Nephron (organoid): ENCODE measurements around the gene LDAH.

Experiments
- H3K27ac Mint-ChIP-seq, 3 experiments: 2 replicates each; pipeline ENCODE4 v1.8.0; 2020; ENCODE audit warnings: mixed read lengths in 3 of 3, mild to moderate bottlenecking in 2 of 3, moderate library complexity in 1 of 3
- H3K27me3 Mint-ChIP-seq: 2 replicates; pipeline ENCODE4 v1.8.0; 2021; ENCODE audit warnings: low read depth, mild to moderate bottlenecking, moderate library complexity, mixed read lengths
- H3K36me3 Mint-ChIP-seq: 2 replicates; pipeline ENCODE4 v1.8.0; 2020; ENCODE audit warnings: low read depth, mixed read lengths
- H3K4me1 Mint-ChIP-seq: 2 replicates; pipeline ENCODE4 v1.8.0; 2020; ENCODE audit warnings: mixed read lengths
- H3K4me3 Mint-ChIP-seq, 3 experiments: 2 replicates each; pipeline ENCODE4 v1.8.0; 2020; ENCODE audit warnings: mild to moderate bottlenecking in 3 of 3, mixed read lengths in 3 of 3, moderate library complexity in 2 of 3
- H3K9me3 Mint-ChIP-seq: 2 replicates; pipeline ENCODE4 v1.8.0; 2020; ENCODE audit warnings: mixed read lengths
- TF ChIP-seq, protein P1 (sequence below), 3 experiments: fragments of 200-600 bp; sonication (generic); IDR thresholded peaks; one replicate each; pipeline ENCODE4 v1.5.0; 2021; ENCODE audit warnings: antibody characterized with exemption in 3 of 3; ENCODE audit not compliant: unreplicated experiment in 3 of 3

Gene LDAH

DNA sequence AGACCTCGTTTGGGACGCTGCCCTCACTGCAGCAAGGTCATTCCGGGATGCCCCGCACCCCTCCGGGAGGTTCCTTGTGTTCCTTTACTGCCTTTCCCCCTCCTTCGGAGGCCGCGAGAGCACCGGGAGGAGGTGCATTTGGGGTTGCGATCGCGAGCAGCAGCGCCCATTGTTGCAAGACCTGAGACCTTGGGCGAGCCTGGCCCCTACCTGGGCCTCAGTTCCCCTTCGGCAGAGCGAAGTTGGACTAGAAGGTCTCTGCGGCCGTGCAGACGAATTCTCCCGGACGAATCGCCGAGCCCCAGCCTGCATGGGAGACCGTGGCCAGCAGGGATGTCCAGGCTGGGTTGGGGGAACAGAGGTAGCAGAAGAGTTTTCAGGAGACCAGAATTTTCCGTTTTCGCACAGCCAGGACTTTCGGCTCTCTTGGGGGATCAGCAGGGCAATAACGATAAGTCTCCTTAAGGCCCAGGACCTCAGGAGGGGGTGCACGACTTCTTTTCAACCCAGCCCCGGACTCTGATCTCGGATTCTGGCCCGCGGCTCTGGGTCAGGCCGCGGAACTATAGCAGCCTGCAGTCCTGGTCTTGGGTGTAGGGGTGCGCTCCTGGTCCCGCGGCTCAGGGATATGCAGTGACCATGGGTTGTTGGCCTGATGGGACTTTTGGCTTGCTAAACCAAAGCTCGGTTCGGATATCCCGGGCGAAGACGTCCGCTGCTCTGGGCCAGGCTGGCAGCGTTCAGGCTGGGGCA lies 153.2 kb downstream of the LDAH start:
- Mint-ChIP-seq H3K4me1 (peaks cover 17% of the 10 kb centered on the region), H3K9me3 (no peaks in the 10 kb centered on the region), H3K36me3 (no peaks in the 10 kb centered on the region), H3K4me3 (peak overlapping the region; percentile 34 to 58 (median 53)), H3K27ac (no peak overlapping the region), H3K27me3 (peaks cover 96% of the 10 kb centered on the region)
- TF ChIP-seq, protein P1, sequence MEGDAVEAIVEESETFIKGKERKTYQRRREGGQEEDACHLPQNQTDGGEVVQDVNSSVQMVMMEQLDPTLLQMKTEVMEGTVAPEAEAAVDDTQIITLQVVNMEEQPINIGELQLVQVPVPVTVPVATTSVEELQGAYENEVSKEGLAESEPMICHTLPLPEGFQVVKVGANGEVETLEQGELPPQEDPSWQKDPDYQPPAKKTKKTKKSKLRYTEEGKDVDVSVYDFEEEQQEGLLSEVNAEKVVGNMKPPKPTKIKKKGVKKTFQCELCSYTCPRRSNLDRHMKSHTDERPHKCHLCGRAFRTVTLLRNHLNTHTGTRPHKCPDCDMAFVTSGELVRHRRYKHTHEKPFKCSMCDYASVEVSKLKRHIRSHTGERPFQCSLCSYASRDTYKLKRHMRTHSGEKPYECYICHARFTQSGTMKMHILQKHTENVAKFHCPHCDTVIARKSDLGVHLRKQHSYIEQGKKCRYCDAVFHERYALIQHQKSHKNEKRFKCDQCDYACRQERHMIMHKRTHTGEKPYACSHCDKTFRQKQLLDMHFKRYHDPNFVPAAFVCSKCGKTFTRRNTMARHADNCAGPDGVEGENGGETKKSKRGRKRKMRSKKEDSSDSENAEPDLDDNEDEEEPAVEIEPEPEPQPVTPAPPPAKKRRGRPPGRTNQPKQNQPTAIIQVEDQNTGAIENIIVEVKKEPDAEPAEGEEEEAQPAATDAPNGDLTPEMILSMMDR (IDR thresholded peaks at IDR 0.05; ENCODE audit: unreplicated experiment in 3 of 3), result no peak

DNA sequence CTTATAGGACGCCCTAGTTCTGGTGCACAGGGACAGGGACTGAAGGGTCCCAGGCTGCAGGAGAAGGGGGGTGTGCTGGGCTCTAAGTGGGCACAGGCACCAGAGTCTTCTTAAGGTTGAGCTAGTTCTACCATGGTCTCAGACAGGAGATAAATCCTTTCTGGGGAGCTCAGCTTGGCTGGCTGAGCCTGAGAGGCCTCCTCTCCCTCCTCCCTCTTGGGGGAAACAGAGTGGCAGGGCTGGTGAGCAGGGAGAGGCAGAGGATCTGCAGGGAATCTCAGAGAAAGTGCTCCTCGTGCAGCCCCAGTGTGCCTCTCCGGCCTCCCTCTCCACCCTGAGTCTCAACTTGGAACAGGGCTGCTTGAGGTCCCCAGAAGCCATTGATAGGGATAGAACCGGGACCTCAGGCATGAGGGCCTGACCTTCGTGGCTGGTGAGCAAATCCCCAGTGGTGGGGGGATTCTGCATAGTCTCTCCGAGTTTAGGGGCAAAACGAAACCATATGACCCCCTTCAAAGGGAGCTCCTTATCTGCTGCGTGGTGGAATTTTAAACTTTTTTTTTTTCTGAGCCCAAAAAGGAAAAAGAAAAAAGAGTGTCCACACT lies 153.9 kb downstream of the LDAH start:
- H3K9me3 Mint-ChIP-seq, result no peaks in the 10 kb centered on the region
- no peak overlapping the region for H3K27ac Mint-ChIP-seq
- TF ChIP-seq, protein P1 (IDR thresholded peaks at IDR 0.05; ENCODE audit: unreplicated experiment in 3 of 3), result no peak
- H3K4me1 Mint-ChIP-seq, result peaks cover 14% of the 10 kb centered on the region
- peak overlapping the region; percentile 34 to 58 (median 46) for H3K4me3 Mint-ChIP-seq
- H3K27me3 Mint-ChIP-seq, result peaks cover 96% of the 10 kb centered on the region
- no peaks in the 10 kb centered on the region for H3K36me3 Mint-ChIP-seq

DNA sequence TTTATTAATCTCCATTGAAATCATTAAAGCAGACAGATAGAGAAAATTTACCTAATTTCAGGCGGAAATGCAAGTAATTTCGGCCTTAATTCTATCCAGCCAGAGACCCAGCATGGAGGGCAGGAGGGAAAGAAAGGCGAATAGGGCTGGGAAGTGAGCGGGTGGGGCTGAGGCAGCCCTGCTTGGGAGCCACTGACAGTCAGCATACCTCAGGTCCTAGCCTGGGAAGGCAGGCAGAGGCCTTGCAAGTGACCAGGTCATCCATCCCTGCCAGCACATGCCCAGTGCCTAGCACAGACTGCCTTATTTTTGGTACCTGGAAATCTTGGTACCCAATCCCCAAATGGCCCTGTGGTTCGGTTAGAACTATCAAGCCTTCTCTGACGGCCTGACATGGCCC lies 154.4 kb downstream of the LDAH start:
- no peaks in the 10 kb centered on the region for H3K9me3 Mint-ChIP-seq
- TF ChIP-seq, protein P1 (IDR thresholded peaks at IDR 0.05; ENCODE audit: unreplicated experiment in 3 of 3), result no peak
- H3K36me3 Mint-ChIP-seq, result no peaks in the 10 kb centered on the region
- no peak overlapping the region for H3K27ac Mint-ChIP-seq
- H3K4me1 Mint-ChIP-seq, result peaks cover 14% of the 10 kb centered on the region
- peaks cover 96% of the 10 kb centered on the region for H3K27me3 Mint-ChIP-seq
- H3K4me3 Mint-ChIP-seq, result peak overlapping the region; percentile 57 to 81 (median 71)

DNA sequence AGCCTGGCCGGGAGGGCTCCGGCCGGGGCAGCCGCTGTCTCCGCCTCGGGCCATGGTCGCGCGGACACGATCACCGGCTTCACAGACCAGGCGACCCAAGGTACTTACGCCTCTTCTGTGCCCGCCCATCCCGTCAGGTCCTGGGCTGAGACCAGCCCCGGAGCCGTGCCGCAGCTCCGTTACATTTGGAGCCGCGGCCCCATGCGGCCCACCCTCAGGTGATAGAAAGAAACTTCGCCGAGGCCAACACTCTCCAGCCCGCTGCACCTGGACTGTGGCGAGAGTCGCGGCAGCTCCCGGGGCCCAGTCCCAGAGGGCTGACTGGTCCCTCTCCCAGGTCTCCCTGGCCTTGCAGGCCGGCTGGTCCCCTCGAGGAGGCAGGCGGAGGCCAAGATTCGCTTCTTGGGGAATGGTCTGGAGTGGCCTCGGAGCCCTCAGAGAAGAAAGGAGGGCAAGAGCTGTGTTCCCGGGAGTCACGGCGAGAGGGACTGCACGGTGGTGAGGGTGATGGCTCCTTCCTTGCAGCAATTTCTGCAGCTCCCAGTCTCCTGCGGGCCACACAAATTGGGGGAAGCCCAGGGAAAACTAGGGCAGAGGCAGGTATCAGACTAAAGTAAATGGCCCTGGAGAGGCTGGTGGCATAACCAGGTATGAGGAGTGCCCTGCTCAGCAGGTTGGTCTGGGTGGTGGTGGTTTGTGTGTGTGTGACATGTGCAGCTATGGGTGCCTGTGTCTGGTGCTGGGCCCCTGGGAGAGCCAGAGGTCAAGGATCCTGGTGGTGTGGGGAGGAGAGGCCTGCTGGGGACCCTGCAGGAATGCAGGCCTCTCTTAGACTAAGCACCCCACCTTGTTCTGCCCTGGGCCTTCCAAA lies 155.1 kb downstream of the LDAH start:
- H3K27ac Mint-ChIP-seq, result no peak overlapping the region

DNA sequence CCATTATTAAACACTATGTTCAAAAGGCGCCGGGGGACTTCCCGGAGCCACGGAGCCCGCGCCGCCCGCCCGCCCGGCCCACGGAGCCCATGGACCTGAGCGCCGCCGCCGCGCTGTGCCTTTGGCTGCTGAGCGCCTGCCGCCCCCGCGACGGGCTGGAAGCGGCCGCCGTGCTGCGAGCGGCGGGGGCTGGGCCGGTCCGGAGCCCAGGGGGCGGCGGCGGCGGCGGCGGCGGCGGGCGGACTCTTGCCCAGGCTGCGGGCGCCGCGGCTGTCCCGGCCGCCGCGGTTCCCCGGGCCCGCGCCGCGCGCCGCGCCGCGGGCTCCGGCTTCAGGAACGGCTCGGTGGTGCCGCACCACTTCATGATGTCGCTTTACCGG lies 155.8 kb downstream of the LDAH start:
- TF ChIP-seq, protein P1 (IDR thresholded peaks at IDR 0.05; ENCODE audit: unreplicated experiment in 3 of 3), result peak in 2 of 3 experiments; percentile 5 to 6
- Mint-ChIP-seq H3K4me1 (peaks cover 12% of the 10 kb centered on the region), H3K36me3 (no peaks in the 10 kb centered on the region), H3K27me3 (peaks cover 96% of the 10 kb centered on the region), H3K4me3 (peak overlapping the region in 1 of 3 experiments; percentile 57), H3K27ac (no peak overlapping the region), H3K9me3 (no peaks in the 10 kb centered on the region)

More for the DNA sequence above, 155.1 kb downstream of the LDAH start:
- H3K36me3 Mint-ChIP-seq, result no peaks in the 10 kb centered on the region
- H3K4me1 Mint-ChIP-seq, result peaks cover 14% of the 10 kb centered on the region
- H3K9me3 Mint-ChIP-seq, result no peaks in the 10 kb centered on the region
- H3K4me3 Mint-ChIP-seq, result peak overlapping the region; percentile 57 to 81 (median 71)
- peaks cover 96% of the 10 kb centered on the region for H3K27me3 Mint-ChIP-seq
- TF ChIP-seq, protein P1 (IDR thresholded peaks at IDR 0.05; ENCODE audit: unreplicated experiment in 3 of 3), result no peak
